GM13976 (cell line): ENCODE measurements around the gene FARS2.

Source experiments
- DNase-seq: peaks from one replicate; pipeline ENCODE4 v3.0.0; 2012; ENCODE audit warnings: low spot score
- in situ Hi-C: fragments of 300-500 bp; cut with MboI; formaldehyde crosslinking; loops from one replicate; pipeline ENCODE4 v1.12.0; 2022; ENCODE audit warnings: low sequenced_read_pairs, mixed read lengths, inconsistent platforms; ENCODE audit not compliant: unreplicated experiment
- TF ChIP-seq, protein P1 (sequence below): IDR thresholded peaks from 2 replicates; pipeline ENCODE4 v1.5.1; 2012; ENCODE audit warnings: borderline replicate concordance, mild to moderate bottlenecking; ENCODE audit not compliant: insufficient read depth; ENCODE audit errors: extremely low read depth, missing control alignments, control extremely low read depth

FARS2 gene

GRCh38 chr6:5657684-5658430 lies 396.5 kb downstream of the FARS2 start:
- TF ChIP-seq, protein P1, sequence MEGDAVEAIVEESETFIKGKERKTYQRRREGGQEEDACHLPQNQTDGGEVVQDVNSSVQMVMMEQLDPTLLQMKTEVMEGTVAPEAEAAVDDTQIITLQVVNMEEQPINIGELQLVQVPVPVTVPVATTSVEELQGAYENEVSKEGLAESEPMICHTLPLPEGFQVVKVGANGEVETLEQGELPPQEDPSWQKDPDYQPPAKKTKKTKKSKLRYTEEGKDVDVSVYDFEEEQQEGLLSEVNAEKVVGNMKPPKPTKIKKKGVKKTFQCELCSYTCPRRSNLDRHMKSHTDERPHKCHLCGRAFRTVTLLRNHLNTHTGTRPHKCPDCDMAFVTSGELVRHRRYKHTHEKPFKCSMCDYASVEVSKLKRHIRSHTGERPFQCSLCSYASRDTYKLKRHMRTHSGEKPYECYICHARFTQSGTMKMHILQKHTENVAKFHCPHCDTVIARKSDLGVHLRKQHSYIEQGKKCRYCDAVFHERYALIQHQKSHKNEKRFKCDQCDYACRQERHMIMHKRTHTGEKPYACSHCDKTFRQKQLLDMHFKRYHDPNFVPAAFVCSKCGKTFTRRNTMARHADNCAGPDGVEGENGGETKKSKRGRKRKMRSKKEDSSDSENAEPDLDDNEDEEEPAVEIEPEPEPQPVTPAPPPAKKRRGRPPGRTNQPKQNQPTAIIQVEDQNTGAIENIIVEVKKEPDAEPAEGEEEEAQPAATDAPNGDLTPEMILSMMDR: no peak
- in situ Hi-C loops: no loop called here
- DNase-seq: no peak

DNA sequence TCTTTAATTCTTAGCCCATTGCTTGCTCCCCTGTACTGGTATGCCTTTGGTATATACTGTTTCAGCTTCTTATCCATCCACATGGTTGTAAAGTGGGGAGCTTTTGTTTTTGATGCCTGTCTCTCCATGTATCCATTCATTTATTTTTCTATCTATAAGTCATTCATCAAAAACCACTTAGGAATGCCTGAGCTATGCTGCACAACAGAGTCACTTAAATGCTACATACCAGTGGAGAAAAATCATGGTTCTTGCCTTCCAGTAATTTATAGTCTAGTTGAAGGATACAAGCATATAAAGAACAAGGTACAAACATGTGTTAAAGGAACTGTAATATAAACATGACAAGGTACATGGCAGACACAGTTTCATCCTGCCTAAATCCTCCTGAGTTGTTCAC lies 398.2 kb downstream of the FARS2 start:
- no peak for DNase-seq
- TF ChIP-seq, protein P1: no peak
- in situ Hi-C loops: no loop called here

- in situ Hi-C loops: no loop called here
- TF ChIP-seq, protein P1: no peak
- DNase-seq: no peak
Measured at GRCh38 chr6:5660772-5661171, 399.5 kb downstream of the FARS2 start.

DNA sequence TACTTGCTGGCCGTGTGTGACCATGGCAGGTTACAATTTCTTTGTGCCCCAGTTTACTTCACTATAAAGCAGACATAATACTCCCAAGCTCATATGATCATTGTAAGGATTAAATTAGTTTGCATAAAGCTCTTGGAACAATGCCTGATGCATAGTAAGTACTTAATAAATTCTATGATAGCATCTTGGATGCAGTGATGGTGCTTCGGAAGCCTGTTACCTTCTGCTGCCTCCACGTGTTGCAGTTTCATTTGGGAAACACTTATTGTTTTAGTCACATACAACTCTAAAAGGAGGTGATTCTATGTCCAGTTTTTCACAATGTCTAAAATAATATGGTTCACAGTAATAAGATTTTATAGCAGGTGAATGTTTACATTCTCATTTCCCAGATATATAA lies 401.5 kb downstream of the FARS2 start:
- in situ Hi-C loops: no loop called here
- no peak for DNase-seq
- TF ChIP-seq, protein P1: no peak

DNA sequence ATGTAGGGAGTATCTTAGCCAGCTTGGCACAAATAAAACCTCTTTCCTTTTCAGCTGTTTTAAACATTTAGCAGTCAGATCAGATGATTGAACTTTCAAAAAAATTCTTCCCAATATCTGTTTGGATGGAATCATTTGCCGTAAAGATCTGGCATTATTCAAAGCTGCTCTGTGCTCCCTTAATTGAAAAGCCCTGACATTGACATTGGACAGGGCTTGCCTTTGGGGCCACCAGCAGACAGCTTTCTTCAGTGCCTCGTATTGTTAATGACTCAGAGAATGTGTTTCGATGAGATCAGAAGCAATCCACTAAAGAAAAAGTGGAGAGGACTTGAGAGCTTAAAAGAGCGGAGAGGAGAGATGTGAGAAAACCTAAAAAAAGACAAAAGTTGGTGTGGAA lies 401.9 kb downstream of the FARS2 start:
- in situ Hi-C loops: no loop called here
- no peak for DNase-seq
- TF ChIP-seq, protein P1: no peak

GRCh38 chr6:5663739-5664138 lies 402.4 kb downstream of the FARS2 start:
- no peak for DNase-seq
- TF ChIP-seq, protein P1: no peak
- in situ Hi-C loops: no loop called here
